ENCODE data around the gene CERS1. TPM values are rescaled to one million over a fixed set of nuclear protein-coding genes. Genes with fewer than 3 reads are reported as not detected.

CERS1 gene
- total and polyA plus RNA-seq, 10 of the 15 experiments (the other 5 are each of a cell fraction or from before 2014, with no cell fraction given): 0.19 TPM; not detected in 9

- TF ChIP-seq WRNIP1 (IDR thresholded peaks at IDR 0.05; ENCODE audit: borderline replicate concordance, low read depth, low read length) (no peak), HCFC1 (IDR thresholded peaks at IDR 0.05; ENCODE audit: low read length) (no peak), BHLHE40 (IDR thresholded peaks at IDR 0.05; ENCODE audit: borderline replicate concordance in 1 of 2, low read depth in 2 of 2, low read length in 1 of 2) (no peak), SPI1 (IDR thresholded peaks at IDR 0.05; ENCODE audit: borderline replicate concordance, insufficient read depth, low read depth, low read length) (no peak), HDAC6 (IDR thresholded peaks at IDR 0.05; ENCODE audit: unreplicated experiment) (no peak), EZH2 (IDR thresholded peaks at IDR 0.05; ENCODE audit: borderline replicate concordance, control insufficient read depth, low read depth, low read length) (no peak), CHD2 (IDR thresholded peaks at IDR 0.05; ENCODE audit: borderline replicate concordance, low read depth, low read length) (no peak), ESRRA (IDR thresholded peaks at IDR 0.05; ENCODE audit: low read length) (no peak)
Measured at GRCh38 chr19:18941628-18942354, 45.8 kb upstream of the CERS1 start (continued).

DNA sequence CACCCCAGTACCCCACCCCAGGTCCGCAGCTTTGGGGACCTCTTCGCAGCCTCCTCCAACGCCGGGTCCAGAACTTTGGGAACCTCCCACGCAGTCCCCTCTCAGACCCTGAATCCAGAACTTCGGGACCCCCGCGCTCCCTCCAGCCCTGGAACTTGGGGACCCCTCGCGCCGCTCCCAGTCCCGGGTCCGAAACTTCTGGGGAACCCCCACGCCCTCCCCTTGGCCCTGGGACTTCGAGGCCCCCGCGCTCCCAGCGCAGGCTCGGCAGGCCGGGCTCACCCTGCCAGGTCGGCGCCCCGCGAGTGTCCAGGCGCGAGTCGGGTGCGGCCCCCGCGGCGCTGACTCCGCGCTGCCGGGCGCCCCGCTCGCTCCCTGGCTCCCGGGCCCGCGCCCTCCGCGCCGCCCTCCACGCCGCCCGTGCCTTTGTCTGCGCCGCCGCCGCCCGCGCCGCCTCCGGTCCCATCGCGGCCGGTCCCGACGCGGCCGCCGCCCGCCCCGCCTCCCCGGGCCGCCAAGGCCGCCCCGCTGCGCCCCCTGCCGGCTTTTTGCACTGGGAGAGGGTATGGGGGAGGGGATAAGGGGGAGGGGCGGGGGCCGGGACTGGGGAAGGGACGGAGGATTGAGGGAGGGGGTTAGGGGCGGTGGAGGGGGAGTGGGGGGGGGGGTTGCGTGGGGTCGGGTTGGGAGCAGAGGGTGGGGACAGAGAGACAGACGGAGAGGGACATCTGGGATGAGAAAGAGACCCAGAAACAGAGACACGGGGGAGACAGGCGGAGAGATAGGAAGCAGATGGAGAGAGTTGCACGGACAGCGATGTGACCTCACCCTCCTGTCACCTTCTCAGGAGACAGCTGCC is 45.0 kb upstream of the CERS1 start, which contains the start of gene HOMER3:
TSS of gene HOMER3 (minus strand) at position 449 of the 859 bp plus-strand sequence. CDS start 2,235 bp downstream, outside the sequence.
- in situ Hi-C loops (cut with MboI) (no loop called here), intact Hi-C loops (cut with micrococcal nuclease; ENCODE audit: unreplicated experiment) (no loop called here)
- DNase-seq (ENCODE audit: low read depth, low spot score) (no peak), ATAC-seq (peak; percentile 79), FAIRE-seq (no peak)
- RAD21 ChIA-PET (ENCODE audit: unreplicated experiment): no interaction called here
- H3K4me1 ChIP-seq (ENCODE audit: control insufficient read depth, insufficient read depth, low read length): no peaks in the 10 kb centered on the region
- WGBS (ENCODE audit: insufficient coverage, insufficient replicate concordance, low lambda C conversion rate, missing lambda C conversion rate): 6% methylated on average over 27 of the region's 81 CpGs
- H2AFZ ChIP-seq (ENCODE audit: control insufficient read depth, low read depth, low read length): no peak within 1 kb of the TSS
- no peaks in the 10 kb centered on the region for H3K79me2 ChIP-seq (ENCODE audit: control insufficient read depth, insufficient read depth, low read length)
- H3K4me3 ChIP-seq: peak within 1 kb of the TSS; percentile 11; the same call in 1 of the 2 replicates
- no peaks in the 10 kb centered on the region for H3K36me3 ChIP-seq (ENCODE audit: control insufficient read depth in 2 of 2, insufficient read depth in 2 of 2, low read length in 1 of 2)
- H3K27me3 ChIP-seq (replicated peaks in 1 of 2; ENCODE audit: control insufficient read depth in 2 of 2, insufficient read depth in 2 of 2, low read length in 1 of 2): peaks cover 1 to 2% of the 10 kb centered on the region in 2 experiments
- no peaks in the 10 kb centered on the region for H3K9me3 ChIP-seq (replicated peaks; ENCODE audit: control insufficient read depth, insufficient read depth, low read length)
- no TSS peak for BruUV-seq (replicated peaks)
- POLR2A ChIA-PET: no interaction called here
- CTCF ChIA-PET: interaction anchor here (0.5 to 2.1 kb wide), 2 partner anchors 46 to 229 kb away, joined by 3 to 6 read pairs; partner anchors contain the start of gene MEF2B
- SMC1A ChIA-PET (ENCODE audit: uncharacterized antibody, unreplicated experiment): no interaction called here
- H3K27ac ChIP-seq (ENCODE audit: control insufficient read depth, insufficient read depth): no peak within 1 kb of the TSS
- H3K9ac ChIP-seq (ENCODE audit: control insufficient read depth, insufficient read depth, low read length): no peak within 1 kb of the TSS
- H3K4me2 ChIP-seq (ENCODE audit: control insufficient read depth, insufficient read depth): peak within 1 kb of the TSS; percentile 81
- no peaks in the 10 kb centered on the region for H4K20me1 ChIP-seq (ENCODE audit: control insufficient read depth, insufficient read depth)
- TF ChIP-seq, protein P1, sequence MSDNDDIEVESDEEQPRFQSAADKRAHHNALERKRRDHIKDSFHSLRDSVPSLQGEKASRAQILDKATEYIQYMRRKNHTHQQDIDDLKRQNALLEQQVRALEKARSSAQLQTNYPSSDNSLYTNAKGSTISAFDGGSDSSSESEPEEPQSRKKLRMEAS (IDR thresholded peaks at IDR 0.05; ENCODE audit: low read depth, low read length): no peak
- no peak for TF ChIP-seq CEBPB (IDR thresholded peaks at IDR 0.05; ENCODE audit: borderline replicate concordance in 1 of 2, low read depth in 2 of 2, low read length in 2 of 2)
- TF ChIP-seq SIX5 (IDR thresholded peaks at IDR 0.05; ENCODE audit: low read depth, low read length, severe bottlenecking): no peak
- no peak for TF ChIP-seq FOXK2 (IDR thresholded peaks at IDR 0.05)
- TF ChIP-seq RAD51 (IDR thresholded peaks at IDR 0.05): no peak
- TF ChIP-seq TCF3 (IDR thresholded peaks at IDR 0.05; ENCODE audit: borderline replicate concordance, insufficient read depth, low read depth, low read length): no peak
- peak in 2 of 3 experiments; percentile 46 to 47; a peak in 3 of 6 replicates for TF ChIP-seq CTCF (IDR thresholded peaks at IDR 0.05 in 2 of 3, conservative IDR thresholded peaks at IDR 0.05 in 1 of 3; ENCODE audit: control insufficient read depth in 2 of 3, extremely low read depth in 1 of 3, insufficient read depth in 1 of 3, low read depth in 3 of 3, low read length in 3 of 3)
- no peak for TF ChIP-seq SP1 (IDR thresholded peaks at IDR 0.05; ENCODE audit: low read depth, low read length)
- TF ChIP-seq SIN3A (IDR thresholded peaks at IDR 0.05; ENCODE audit: low read depth, low read length): no peak
